Activated naive CD4-positive, alpha-beta T cell treated with anti-CD3 and anti-CD28 coated beads, Interleukin-2, amount 50 U/mL, for 72 hours (primary cell): ENCODE measurements around the gene FLCN. TPM values are rescaled to one million over a fixed set of nuclear protein-coding genes. Genes with fewer than 3 reads are reported as not detected.
A peak's percentile ranks its signal among the peaks of the same experiment; 100 is the strongest.
"Not testable (repeated sequence)": the region's sequence is repeated elsewhere in the genome, so short reads cannot be mapped to it uniquely, and the experiment has no call there.

Experiments used
- ATAC-seq, 2 donors: fragments of 150-1000 bp; cut with Tn5 transposase; 2 replicates each; pipeline ENCODE4 v1.10.0; 2021; ENCODE audit warnings: mild to moderate bottlenecking in 2 of 2, moderate library complexity in 2 of 2
- DNase-seq, 2 donors: peaks; one replicate each; pipeline ENCODE4 v3.0.0; 2021 to 2022; ENCODE audit warnings: low spot score in 2 of 2
- H3K27ac Mint-ChIP-seq, 2 donors: one replicate each; pipeline ENCODE4 v1.8.0; 2022; ENCODE audit warnings: mild to moderate bottlenecking in 2 of 2, mixed read lengths in 2 of 2
- H3K36me3 Mint-ChIP-seq, 2 donors: one replicate each; pipeline ENCODE4 v1.8.0; 2022; ENCODE audit warnings: mixed read lengths in 2 of 2
- H3K9me3 Mint-ChIP-seq, 2 donors: one replicate each; pipeline ENCODE4 v1.8.0; 2022; ENCODE audit warnings: mixed read lengths in 2 of 2
- total RNA-seq, 2 donors: library from RNA; stranded (reverse); gene quantifications; one replicate each; pipeline ENCODE4 v1.2.3, GENCODE V29; 2022

FLCN gene
- total RNA-seq, 2 donors from 2014 or later = 28.1 to 38.7 TPM

DNA sequence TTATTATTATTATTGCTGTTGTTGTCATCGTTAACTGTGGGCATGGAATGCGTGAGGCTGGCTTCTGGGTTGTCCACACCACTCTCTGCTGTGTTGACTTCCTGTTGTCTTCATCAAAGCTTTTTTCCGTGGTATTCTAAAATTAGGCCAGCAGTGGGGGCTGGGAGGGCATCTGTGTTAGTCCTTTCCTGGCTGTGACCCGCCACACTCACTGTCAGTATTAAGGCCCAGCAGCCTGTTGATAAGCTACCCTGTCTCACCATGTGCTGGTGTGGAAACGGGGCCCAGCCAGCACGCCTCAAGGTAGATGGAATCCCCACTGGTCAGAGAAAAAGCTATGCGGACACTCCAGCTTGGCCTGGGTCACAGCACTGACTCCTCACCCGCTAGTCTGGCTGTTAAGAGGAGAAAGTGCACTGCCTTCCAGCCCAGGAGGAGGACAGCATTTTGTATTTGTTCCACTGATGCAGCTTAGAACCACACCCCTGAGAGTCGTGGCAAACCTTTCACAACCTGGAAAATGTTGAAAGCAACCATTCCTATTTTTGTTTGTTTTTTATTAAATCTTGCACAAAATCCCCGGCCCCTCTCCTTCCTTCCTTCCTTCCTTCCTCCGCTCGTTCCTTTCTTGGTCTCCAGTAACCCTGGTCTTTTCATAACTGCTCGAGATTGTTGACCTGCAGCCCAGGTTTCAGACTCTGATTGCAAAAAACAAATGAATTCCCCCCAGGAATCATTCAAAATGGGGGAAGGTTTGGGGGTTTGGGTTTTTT lies 51.8 kb downstream of the FLCN start:
- Mint-ChIP-seq H3K36me3 (peaks cover 23 to 37% of the 10 kb centered on the region in 2 donors), H3K27ac (peak overlapping the region; percentile 69 to 86)
- not testable (repeated sequence) for H3K9me3 Mint-ChIP-seq, ATAC-seq, DNase-seq

DNA sequence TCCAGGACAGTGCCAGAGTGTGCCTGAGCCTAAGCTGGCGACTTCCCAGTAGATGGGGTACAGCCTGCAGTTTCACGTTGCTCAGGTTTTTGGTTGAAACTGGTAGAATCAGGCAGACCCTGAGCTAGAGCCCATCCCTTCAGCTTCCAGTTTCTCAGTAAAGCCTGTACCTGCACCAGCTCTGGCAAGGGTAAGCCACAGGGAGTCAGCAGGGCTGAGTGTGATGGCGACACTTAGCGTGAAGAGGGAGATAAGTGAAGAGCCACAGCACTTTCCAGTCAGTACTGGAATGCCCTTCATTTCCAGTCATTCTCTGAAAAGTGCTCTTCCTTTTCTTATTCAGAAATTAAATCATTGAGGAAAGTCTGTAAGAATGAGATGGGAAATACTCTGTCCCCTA lies 53.2 kb downstream of the FLCN start:
- Mint-ChIP-seq H3K27ac (peak overlapping the region; percentile 38 to 84), H3K36me3 (peaks cover 28 to 46% of the 10 kb centered on the region in 2 donors), H3K9me3 (no peaks in the 10 kb centered on the region)
- ATAC-seq = peak; percentile 15 to 23
- no peak for DNase-seq

DNA sequence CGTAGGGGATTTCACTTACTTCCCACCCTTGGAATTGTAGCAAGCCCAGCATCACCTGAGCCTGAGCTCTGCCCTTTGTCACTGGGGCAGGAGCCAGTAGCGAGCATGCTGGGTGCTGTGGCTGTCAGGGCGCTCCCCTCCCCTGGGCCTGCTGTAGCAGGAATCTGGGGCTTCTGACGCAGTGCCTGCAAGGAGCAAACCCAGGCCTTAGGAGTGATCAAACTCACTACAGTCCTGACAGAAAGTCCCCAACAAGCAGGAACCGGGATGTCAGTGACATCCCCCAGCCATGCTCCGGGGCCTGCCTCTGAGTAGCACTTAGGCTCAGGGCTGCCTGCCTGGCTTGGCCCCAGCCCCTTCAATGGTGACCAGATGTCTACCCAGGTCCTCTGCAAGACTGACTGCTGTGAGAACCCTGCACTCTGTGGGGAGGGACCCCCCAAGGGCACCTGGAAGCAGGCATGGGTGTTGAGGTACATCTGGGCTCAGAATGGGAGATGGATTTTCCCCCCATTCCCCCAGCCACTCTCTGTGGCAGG lies 54.3 kb downstream of the FLCN start:
- DNase-seq = no peak
- Mint-ChIP-seq H3K27ac (peak overlapping the region in 1 of 2 donors; percentile 97), H3K9me3 (no peaks in the 10 kb centered on the region), H3K36me3 (peaks cover 33 to 54% of the 10 kb centered on the region in 2 donors)
- ATAC-seq = no peak

DNA sequence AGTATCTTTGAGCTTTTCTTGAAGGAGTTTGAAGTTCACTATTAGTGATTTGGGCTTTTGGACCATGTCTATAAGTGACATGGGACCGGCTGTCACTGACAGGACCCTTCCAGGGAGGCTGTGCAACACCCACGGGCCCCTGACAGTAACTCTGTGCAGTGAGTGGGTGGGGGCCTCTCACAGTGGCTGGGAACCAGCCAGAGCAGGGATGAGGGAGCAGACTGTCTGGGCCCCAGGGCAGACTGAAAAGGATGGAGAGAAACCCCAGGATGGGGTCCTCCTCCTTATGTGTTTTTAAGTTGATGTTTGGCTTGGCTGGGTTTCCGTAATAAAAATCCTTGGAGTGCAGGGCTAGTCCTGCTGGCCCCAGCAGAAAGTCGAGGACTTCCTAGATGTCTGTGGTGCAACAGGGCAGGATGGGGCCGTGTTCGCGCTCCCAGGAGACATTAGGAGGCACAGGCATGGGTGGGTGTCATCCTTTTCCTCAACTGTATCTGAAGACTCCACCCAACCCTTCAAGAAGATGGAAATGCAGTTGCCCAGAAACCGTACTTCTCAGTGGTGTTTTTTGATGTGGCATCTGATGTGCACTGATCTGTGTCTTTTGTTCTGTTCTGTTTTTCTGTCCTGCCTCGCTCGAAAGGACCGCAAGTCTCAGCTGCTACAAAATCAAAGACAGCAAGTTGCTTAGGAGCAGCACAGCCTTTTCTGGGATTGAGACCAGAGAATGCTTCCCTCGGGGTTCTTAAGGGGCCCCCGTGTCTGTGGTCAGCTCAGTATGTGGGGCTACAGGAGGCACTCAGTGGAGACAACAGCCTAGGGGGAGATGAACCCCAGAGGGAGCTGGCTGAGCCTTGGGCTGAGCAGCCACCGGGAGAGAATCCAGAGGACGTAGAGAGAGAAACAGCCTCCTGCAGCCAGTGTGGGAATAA lies 55.0 kb downstream of the FLCN start:
- peak; percentile 43 to 65 for ATAC-seq
- DNase-seq = no peak
- no peaks in the 10 kb centered on the region for H3K9me3 Mint-ChIP-seq
- H3K27ac Mint-ChIP-seq = peak overlapping the region; percentile 95 to 97
- H3K36me3 Mint-ChIP-seq = peaks cover 39 to 61% of the 10 kb centered on the region in 2 donors

DNA sequence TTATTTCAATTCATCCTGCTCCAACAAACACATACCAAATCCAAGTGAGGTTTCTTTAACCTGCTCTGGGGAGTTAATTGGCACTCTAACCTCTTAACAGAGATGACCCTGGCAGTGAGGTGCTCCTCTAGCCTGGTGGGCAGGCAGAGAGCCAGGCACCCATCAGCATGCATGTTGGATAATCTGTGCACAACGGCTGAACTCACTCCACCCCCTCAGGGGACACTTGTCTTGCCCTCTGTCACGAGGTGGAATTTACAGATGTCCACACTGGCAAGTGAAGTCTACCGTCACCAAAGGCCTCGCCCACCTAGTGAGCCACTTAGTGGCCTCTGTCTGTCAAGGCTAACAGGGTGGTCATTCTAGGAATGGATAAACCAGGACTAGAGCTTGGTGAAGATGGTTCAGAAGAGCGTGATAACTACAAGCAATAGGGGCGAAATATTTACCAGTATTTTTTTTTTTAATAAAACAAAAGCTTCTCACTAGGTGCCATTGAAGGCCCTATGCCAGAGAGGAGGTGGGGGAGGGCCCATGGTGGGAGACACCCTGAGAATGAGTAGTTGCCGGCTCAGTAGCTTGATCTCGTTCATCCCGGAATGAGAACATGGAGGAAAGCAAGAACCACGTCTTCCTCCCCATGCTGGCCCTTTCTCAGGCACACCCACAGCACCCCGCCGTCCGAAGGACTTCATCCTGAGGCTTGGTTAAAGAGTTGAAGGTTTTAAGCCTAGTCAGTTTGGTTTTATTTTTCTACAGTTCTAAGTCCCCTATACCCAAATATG lies 56.0 kb downstream of the FLCN start:
- Mint-ChIP-seq H3K36me3 (peaks cover 48 to 62% of the 10 kb centered on the region in 2 donors), H3K27ac (peak overlapping the region; percentile 95 to 97), H3K9me3 (no peaks in the 10 kb centered on the region)
- ATAC-seq (no peak), DNase-seq (no peak)

DNA sequence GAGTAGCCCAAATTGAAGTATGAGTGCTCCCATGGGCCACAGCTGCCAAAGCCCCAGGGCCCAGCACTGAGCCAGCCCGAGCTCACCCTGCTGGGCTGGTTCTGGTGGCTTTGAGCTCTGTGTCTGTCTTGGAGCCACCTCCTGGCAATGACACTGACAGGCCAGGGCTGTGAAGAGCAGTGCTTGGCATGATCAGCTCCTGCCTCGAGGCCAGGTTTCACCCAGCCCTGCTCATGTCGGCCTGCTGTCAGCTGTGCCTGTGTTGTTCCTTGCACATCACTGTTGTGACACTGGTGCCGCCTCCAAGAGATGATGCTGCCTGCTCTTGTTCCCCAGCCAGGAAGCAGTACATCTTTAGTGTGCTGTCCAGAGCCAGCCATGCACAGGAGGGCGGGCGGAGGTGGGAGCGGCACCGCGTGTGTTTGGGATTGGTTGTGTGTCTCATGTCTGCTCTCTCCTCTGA lies 56.8 kb downstream of the FLCN start:
- DNase-seq (no peak), ATAC-seq (peak; percentile 8 to 10)
- H3K36me3 Mint-ChIP-seq = peaks cover 42 to 54% of the 10 kb centered on the region in 2 donors
- H3K27ac Mint-ChIP-seq = peak overlapping the region; percentile 97 to 99
- no peaks in the 10 kb centered on the region for H3K9me3 Mint-ChIP-seq

DNA sequence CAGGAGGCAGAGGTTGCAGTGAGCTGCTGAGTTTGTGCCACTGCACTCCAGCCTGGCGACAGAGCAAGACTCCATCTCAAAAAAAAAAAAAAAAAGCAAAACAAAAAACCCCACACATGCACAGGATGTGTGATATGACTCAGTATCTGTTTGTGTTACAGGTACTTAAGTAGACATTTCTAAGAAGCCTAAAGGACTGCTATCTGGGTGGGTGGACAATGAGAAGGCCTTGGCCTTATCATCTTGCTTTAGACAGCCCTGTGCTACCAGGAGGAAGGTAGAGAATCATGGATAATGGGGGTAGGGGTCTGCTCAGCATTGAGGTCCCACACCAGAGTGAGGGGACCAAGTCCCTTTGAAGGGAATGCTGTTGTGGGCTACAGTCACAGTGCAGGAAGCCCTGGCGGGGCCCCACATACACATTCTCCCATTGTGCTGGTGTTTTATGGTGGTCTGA lies 57.6 kb downstream of the FLCN start:
- ATAC-seq (peak; percentile 77 to 79), DNase-seq (no peak)
- Mint-ChIP-seq H3K27ac (peak overlapping the region; percentile 97 to 99), H3K36me3 (peaks cover 42 to 48% of the 10 kb centered on the region in 2 donors), H3K9me3 (no peaks in the 10 kb centered on the region)

DNA sequence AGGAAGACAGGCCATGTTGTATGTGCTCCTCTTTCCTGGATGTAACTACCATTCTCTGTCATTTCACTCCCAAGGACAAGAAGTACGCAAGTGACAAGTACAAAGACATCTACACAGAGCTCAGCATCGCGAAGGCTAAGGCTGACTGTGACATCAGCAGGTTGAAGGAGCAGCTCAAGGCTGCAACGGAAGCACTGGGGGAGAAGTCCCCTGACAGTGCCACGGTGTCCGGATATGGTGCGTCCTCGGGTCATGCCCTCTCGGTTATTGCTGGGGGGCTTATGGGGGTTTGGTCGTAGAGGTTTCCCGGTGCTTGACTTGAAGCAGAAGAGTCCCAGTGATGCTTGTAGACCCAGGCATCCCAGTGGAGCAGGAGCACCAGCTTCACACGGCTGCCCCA lies 59.8 kb downstream of the FLCN start:
- DNase-seq (no peak), ATAC-seq (no peak)
- no peaks in the 10 kb centered on the region for H3K9me3 Mint-ChIP-seq
- peak overlapping the region in 1 of 2 donors; percentile 86 for H3K27ac Mint-ChIP-seq
- peaks cover 35 to 40% of the 10 kb centered on the region in 2 donors for H3K36me3 Mint-ChIP-seq

DNA sequence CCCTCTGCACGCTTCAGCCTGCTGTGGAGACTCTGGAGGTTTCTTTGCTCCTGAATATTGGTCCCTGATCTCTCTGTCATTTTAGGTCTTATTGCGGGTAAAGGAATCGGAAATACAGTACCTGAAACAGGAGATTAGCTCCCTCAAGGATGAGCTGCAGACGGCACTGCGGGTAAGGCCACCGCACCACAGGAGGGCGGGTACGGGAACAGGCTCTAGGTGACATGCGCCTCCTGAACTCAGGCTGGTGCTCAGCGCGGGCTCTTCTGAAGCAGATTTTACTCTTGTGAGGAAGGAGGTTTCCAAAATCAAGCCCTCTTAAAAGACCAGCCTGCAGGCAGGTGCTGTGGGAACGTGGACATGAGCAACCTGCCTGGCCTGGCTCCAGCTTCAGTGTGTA lies 60.6 kb downstream of the FLCN start:
- ATAC-seq (peak; percentile 19 to 30), DNase-seq (no peak)
- Mint-ChIP-seq H3K9me3 (no peaks in the 10 kb centered on the region), H3K27ac (peak overlapping the region; percentile 85 to 86), H3K36me3 (peaks cover 33 to 35% of the 10 kb centered on the region in 2 donors)

DNA sequence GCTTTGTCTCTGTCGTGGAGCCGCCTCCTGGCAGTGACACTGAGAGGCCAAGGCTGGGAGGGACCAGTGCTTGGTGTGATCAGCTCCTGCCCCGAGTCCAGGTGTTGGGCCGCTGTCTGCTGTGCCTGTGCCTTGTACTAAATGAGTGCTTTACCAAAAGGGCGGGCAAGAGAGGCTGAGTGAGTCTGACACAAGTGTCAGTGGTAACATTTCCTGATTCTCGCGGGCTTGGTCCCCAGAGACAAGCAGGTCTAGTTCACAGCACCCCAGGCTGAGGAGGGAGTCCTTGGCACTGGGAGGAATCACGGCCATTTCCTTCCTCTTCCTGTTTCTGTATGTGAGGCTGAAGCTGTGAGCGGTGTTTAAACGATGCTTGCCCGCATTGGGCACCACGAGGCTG lies 61.1 kb downstream of the FLCN start:
- peak overlapping the region; percentile 85 to 86 for H3K27ac Mint-ChIP-seq
- H3K36me3 Mint-ChIP-seq = peaks cover 33 to 37% of the 10 kb centered on the region in 2 donors
- no peak for DNase-seq
- H3K9me3 Mint-ChIP-seq = no peaks in the 10 kb centered on the region
- peak; percentile 18 to 26 for ATAC-seq

DNA sequence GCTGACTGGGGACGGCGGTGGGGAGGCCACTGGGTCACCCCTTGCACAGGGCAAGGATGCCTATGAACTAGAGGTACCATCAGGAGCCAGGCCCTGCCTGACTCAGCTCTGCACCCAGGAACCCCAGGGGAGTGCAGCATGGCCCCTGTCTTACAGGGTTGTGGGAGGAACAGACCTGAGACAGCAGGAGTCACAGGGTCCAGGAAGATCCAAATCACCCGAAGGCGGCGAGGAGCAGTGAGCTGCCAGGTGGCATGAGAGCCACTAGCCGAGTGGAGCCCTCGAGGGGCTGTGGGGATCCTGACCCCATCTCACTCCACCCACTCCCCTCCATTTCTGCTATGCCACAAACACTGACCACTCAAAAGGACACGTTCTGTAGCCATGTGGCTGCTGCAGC lies 61.6 kb downstream of the FLCN start:
- H3K9me3 Mint-ChIP-seq = no peaks in the 10 kb centered on the region
- ATAC-seq (no peak), DNase-seq (no peak)
- H3K36me3 Mint-ChIP-seq = peaks cover 27 to 32% of the 10 kb centered on the region in 2 donors
- peak overlapping the region; percentile 29 to 57 for H3K27ac Mint-ChIP-seq

DNA sequence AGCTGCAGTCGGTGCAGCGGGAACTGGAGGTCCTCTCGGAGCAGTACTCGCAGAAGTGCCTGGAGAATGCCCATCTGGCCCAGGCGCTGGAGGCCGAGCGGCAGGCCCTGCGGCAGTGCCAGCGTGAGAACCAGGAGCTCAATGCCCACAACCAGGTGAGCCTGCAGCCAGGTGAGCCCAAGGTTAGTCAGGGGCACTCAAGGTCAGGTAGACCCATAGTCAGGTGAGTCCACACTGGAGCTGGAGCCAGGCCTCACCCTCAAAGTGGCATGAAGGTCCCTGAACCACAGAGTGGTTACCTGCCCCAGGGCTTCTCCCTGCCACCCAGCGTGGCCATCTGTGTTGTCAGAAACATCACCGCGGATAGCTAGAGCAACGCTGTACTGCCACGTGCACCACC lies 63.0 kb downstream of the FLCN start:
- H3K36me3 Mint-ChIP-seq = peaks cover 16 to 26% of the 10 kb centered on the region in 2 donors
- H3K9me3 Mint-ChIP-seq = no peaks in the 10 kb centered on the region
- H3K27ac Mint-ChIP-seq = peak overlapping the region in 1 of 2 donors; percentile 60
- ATAC-seq (no peak), DNase-seq (no peak)

DNA sequence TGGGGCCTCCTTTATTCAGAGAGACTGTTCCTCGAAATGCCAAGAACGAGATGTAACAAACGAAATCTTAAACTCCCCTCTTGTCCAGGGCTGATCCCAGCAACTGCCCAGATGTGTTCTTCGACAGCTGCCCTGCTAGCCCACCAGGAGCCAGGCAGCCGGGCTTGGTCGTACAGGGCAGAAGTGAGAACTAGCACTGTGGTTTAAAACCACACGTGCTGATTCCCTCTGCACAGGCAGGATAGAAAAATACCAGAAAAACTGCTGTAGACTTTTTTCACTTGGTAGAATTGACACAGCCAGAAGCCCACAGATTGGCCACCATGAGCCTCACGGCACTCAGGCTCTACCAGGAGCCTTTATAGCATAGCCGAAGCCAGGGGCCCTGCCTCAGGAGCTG lies 64.0 kb downstream of the FLCN start:
- H3K36me3 Mint-ChIP-seq = peaks cover 12 to 21% of the 10 kb centered on the region in 2 donors
- no peaks in the 10 kb centered on the region for H3K9me3 Mint-ChIP-seq
- DNase-seq = no peak
- no peak for ATAC-seq
- H3K27ac Mint-ChIP-seq = peak overlapping the region in 1 of 2 donors; percentile 65

DNA sequence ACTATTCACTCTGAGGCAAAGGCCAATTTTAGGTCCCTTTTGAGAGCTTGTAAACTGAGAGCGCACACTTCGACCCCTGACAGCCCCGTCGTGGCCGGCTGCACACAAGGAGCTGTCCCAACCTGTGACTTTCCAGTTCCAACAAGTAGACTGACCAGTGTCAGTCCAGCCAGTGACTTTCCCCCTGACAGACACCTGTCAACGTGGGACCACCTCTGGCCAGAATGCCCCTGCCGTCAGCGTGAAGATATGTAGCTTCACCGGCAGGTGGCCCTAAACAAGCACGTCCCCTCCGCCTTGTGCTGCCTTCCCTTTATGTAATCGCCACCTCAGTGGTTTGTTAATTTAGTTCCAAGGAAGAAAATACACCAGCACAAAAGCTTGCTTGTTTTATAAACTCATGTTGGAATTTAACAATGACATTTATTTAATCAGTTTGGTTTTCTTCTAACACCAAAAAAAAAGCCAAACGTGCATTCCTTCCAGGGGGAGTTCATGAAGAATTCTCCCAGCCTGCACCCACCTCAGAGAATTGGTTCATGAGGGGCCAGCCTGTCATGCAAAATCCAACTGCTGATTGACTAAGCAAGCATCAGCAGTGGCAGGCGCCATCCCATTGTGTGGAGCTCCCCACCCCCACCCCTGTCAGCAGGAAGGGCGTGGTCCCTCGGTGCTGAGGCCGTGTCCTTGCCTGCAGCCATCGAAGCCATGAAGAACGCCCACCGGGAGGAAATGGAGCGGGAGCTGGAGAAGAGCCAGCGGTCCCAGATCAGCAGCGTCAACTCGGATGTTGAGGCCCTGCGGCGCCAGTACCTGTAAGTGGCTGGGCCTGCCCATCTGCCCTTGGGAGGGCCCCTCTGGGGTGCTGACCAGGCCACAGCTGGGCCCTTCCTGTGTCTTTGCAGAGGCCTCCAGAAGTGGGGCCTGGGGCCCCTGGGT lies 64.7 kb downstream of the FLCN start:
- DNase-seq (no peak), ATAC-seq (no peak)
- H3K27ac Mint-ChIP-seq = peak overlapping the region in 1 of 2 donors; percentile 65
- no peaks in the 10 kb centered on the region for H3K9me3 Mint-ChIP-seq
- peaks cover 5 to 19% of the 10 kb centered on the region in 2 donors for H3K36me3 Mint-ChIP-seq

DNA sequence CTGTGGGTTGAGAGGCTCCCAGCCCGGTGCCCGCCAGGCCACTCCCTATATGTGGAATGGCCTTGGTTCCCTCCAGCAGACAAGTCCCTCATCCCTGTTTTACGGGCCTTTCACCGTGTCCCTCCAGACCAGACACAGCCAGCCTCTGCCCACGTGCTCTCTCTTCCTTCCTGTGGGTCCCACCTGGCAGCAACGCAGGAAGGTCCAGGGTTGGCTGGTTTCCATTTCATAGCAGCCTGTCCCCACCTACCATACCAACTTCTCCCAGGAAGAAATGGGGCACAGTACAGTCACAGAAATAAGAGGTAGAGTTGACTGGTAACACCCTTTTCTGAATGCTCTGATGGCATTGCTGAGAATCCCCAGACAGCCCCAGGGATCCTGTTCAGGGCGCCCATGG lies 65.8 kb downstream of the FLCN start:
- Mint-ChIP-seq H3K27ac (peak overlapping the region; percentile 1 to 94), H3K9me3 (no peaks in the 10 kb centered on the region), H3K36me3 (peaks cover 0 to 12% of the 10 kb centered on the region in 2 donors)
- ATAC-seq (no peak), DNase-seq (no peak)
